Measurements from ENCODE around the gene FZR1.
"Not testable (repeated sequence)": the region's sequence is repeated elsewhere in the genome, so short reads cannot be mapped to it uniquely, and the experiment has no call there.

The FZR1 gene

GRCh38 chr19:3508121-3508661 is 2.1 kb downstream of the FZR1 start:
- Histone ChIP-seq H2AK5ac (ENCODE audit: low read length) (peak overlapping the region; percentile 70), H3K18ac (ENCODE audit: low read length) (peak overlapping the region; percentile 48), H3K4me2 (ENCODE audit: low read length) (peak overlapping the region; percentile 4), H2BK120ac (ENCODE audit: insufficient read depth, low read length, poor library complexity) (peak overlapping the region; percentile 44), H3K79me1 (ENCODE audit: low read length) (peaks cover 28% of the 10 kb centered on the region), H3K79me2 (ENCODE audit: control insufficient read depth, insufficient read depth, low read length, poor library complexity) (peaks cover 52% of the 10 kb centered on the region), H3K27ac (ENCODE audit: low read depth, low read length) (peak overlapping the region; percentile 75), H3K4ac (ENCODE audit: low read depth, low read length) (peak overlapping the region; percentile 60), H3K36me3 (ENCODE audit: control insufficient read depth in 1 of 2, insufficient read depth in 2 of 2, low read length in 2 of 2) (peaks cover 39 to 40% of the 10 kb centered on the region in 2 experiments), H3K4me1 (ENCODE audit: control insufficient read depth in 1 of 2, insufficient read depth in 2 of 2, low read length in 2 of 2) (peaks cover 23 to 28% of the 10 kb centered on the region in 2 experiments), H2BK5ac (ENCODE audit: low read depth, low read length, poor library complexity) (peak overlapping the region; percentile 38)
- WGBS (ENCODE audit: extremely low coverage, insufficient coverage, insufficient read length), result no CpG with 5 or more reads among the region's 18 CpGs
- H3K9me3 ChIP-seq (ENCODE audit: insufficient read depth, low read depth, low read length); H3K27me3 ChIP-seq (ENCODE audit: insufficient read depth, low read length); H3K9ac ChIP-seq (ENCODE audit: low read length); H4K8ac ChIP-seq (ENCODE audit: low read depth, low read length); H4K91ac ChIP-seq (ENCODE audit: low read depth, low read length); H2BK12ac ChIP-seq (ENCODE audit: low read length); H3K23ac ChIP-seq (ENCODE audit: low read length); H2AFZ ChIP-seq (ENCODE audit: insufficient read depth, low read length, poor library complexity); H3K4me3 ChIP-seq (ENCODE audit: low read depth, low read length); H3K14ac ChIP-seq (ENCODE audit: low read length); H4K12ac ChIP-seq (ENCODE audit: low read depth, low read length); DNase-seq: not testable (repeated sequence)

- no peak overlapping the region for H4K8ac ChIP-seq (ENCODE audit: low read depth, low read length)
- no peaks in the 10 kb centered on the region for H3K27me3 ChIP-seq (ENCODE audit: insufficient read depth, low read length)
- peaks cover 54% of the 10 kb centered on the region for H3K79me2 ChIP-seq (ENCODE audit: control insufficient read depth, insufficient read depth, low read length, poor library complexity)
- peak overlapping the region; percentile 45 for H3K14ac ChIP-seq (ENCODE audit: low read length)
- peaks cover 23 to 29% of the 10 kb centered on the region in 2 experiments for H3K4me1 ChIP-seq (ENCODE audit: control insufficient read depth in 1 of 2, insufficient read depth in 2 of 2, low read length in 2 of 2)
- H3K27ac ChIP-seq (ENCODE audit: low read depth, low read length), result peak overlapping the region; percentile 75
- H3K18ac ChIP-seq (ENCODE audit: low read length), result peak overlapping the region; percentile 48
- peak overlapping the region; percentile 38 for H2BK5ac ChIP-seq (ENCODE audit: low read depth, low read length, poor library complexity)
- no peaks in the 10 kb centered on the region for H3K9me3 ChIP-seq (ENCODE audit: insufficient read depth, low read depth, low read length)
- no peak overlapping the region for H2AFZ ChIP-seq (ENCODE audit: insufficient read depth, low read length, poor library complexity)
- DNase-seq, result no peak
- H4K91ac ChIP-seq (ENCODE audit: low read depth, low read length), result peak overlapping the region; percentile 61
- H3K36me3 ChIP-seq (ENCODE audit: control insufficient read depth in 1 of 2, insufficient read depth in 2 of 2, low read length in 2 of 2), result peaks cover 46% of the 10 kb centered on the region in 2 experiments
- peak overlapping the region; percentile 5 for H2BK12ac ChIP-seq (ENCODE audit: low read length)
- H3K79me1 ChIP-seq (ENCODE audit: low read length), result peaks cover 28% of the 10 kb centered on the region
- no peak overlapping the region for H4K12ac ChIP-seq (ENCODE audit: low read depth, low read length)
- H3K4me3 ChIP-seq (ENCODE audit: low read depth, low read length), result peak overlapping the region; percentile 10
- peak overlapping the region; percentile 56 for H3K4ac ChIP-seq (ENCODE audit: low read depth, low read length)
- no CpG with 5 or more reads among the region's 23 CpGs for WGBS (ENCODE audit: extremely low coverage, insufficient coverage, insufficient read length)
- peak overlapping the region; percentile 70 for H2AK5ac ChIP-seq (ENCODE audit: low read length)
- no peak overlapping the region for H3K9ac ChIP-seq (ENCODE audit: low read length)
- peak overlapping the region; percentile 44 for H2BK120ac ChIP-seq (ENCODE audit: insufficient read depth, low read length, poor library complexity)
- H3K23ac ChIP-seq (ENCODE audit: low read length), result no peak overlapping the region
- peak overlapping the region; percentile 4 for H3K4me2 ChIP-seq (ENCODE audit: low read length)
These were observed 2.8 kb downstream of the FZR1 start for GRCh38 chr19:3508771-3509535.

- no peaks in the 10 kb centered on the region for H3K27me3 ChIP-seq (ENCODE audit: insufficient read depth, low read length)
- H4K8ac ChIP-seq (ENCODE audit: low read depth, low read length), result no peak overlapping the region
- H3K14ac ChIP-seq (ENCODE audit: low read length), result peak overlapping the region; percentile 36
- H3K79me1 ChIP-seq (ENCODE audit: low read length), result peaks cover 28% of the 10 kb centered on the region
- peaks cover 57% of the 10 kb centered on the region for H3K79me2 ChIP-seq (ENCODE audit: control insufficient read depth, insufficient read depth, low read length, poor library complexity)
- H2BK120ac ChIP-seq (ENCODE audit: insufficient read depth, low read length, poor library complexity), result no peak overlapping the region
- peak overlapping the region; percentile 90 for H3K4ac ChIP-seq (ENCODE audit: low read depth, low read length)
- H3K4me1 ChIP-seq (ENCODE audit: control insufficient read depth in 1 of 2, insufficient read depth in 2 of 2, low read length in 2 of 2), result peaks cover 23 to 32% of the 10 kb centered on the region in 2 experiments
- no peak overlapping the region for H3K4me2 ChIP-seq (ENCODE audit: low read length)
- H2BK12ac ChIP-seq (ENCODE audit: low read length), result no peak overlapping the region
- H3K36me3 ChIP-seq (ENCODE audit: control insufficient read depth in 1 of 2, insufficient read depth in 2 of 2, low read length in 2 of 2), result peaks cover 49 to 51% of the 10 kb centered on the region in 2 experiments
- H3K27ac ChIP-seq (ENCODE audit: low read depth, low read length), result peak overlapping the region; percentile 75
- no CpG with 5 or more reads among the region's 15 CpGs for WGBS (ENCODE audit: extremely low coverage, insufficient coverage, insufficient read length)
- no peak overlapping the region for H4K91ac ChIP-seq (ENCODE audit: low read depth, low read length)
- DNase-seq, result peak; percentile 91 to 92
- H3K9ac ChIP-seq (ENCODE audit: low read length), result no peak overlapping the region
- no peak overlapping the region for H3K23ac ChIP-seq (ENCODE audit: low read length)
- H4K12ac ChIP-seq (ENCODE audit: low read depth, low read length), result no peak overlapping the region
- no peak overlapping the region for H3K4me3 ChIP-seq (ENCODE audit: low read depth, low read length)
- H3K9me3 ChIP-seq (ENCODE audit: insufficient read depth, low read depth, low read length), result no peaks in the 10 kb centered on the region
- H2BK5ac ChIP-seq (ENCODE audit: low read depth, low read length, poor library complexity), result peak overlapping the region; percentile 14
- peak overlapping the region; percentile 76 for H3K18ac ChIP-seq (ENCODE audit: low read length)
- no peak overlapping the region for H2AFZ ChIP-seq (ENCODE audit: insufficient read depth, low read length, poor library complexity)
- no peak overlapping the region for H2AK5ac ChIP-seq (ENCODE audit: low read length)
These were observed 3.5 kb downstream of the FZR1 start for GRCh38 chr19:3509566-3509989.

- Histone ChIP-seq H3K4me1 (ENCODE audit: control insufficient read depth in 1 of 2, insufficient read depth in 2 of 2, low read length in 2 of 2) (peaks cover 23 to 32% of the 10 kb centered on the region in 2 experiments), H3K27me3 (ENCODE audit: insufficient read depth, low read length) (no peaks in the 10 kb centered on the region), H3K9ac (ENCODE audit: low read length) (no peak overlapping the region), H3K4me2 (ENCODE audit: low read length) (no peak overlapping the region), H3K79me2 (ENCODE audit: control insufficient read depth, insufficient read depth, low read length, poor library complexity) (peaks cover 54% of the 10 kb centered on the region), H2BK12ac (ENCODE audit: low read length) (no peak overlapping the region), H2BK120ac (ENCODE audit: insufficient read depth, low read length, poor library complexity) (no peak overlapping the region), H2AFZ (ENCODE audit: insufficient read depth, low read length, poor library complexity) (no peak overlapping the region), H3K4ac (ENCODE audit: low read depth, low read length) (peak overlapping the region; percentile 90), H3K18ac (ENCODE audit: low read length) (no peak overlapping the region), H4K12ac (ENCODE audit: low read depth, low read length) (no peak overlapping the region), H4K8ac (ENCODE audit: low read depth, low read length) (no peak overlapping the region), H4K91ac (ENCODE audit: low read depth, low read length) (no peak overlapping the region), H3K36me3 (ENCODE audit: control insufficient read depth in 1 of 2, insufficient read depth in 2 of 2, low read length in 2 of 2) (peaks cover 53 to 57% of the 10 kb centered on the region in 2 experiments), H2BK5ac (ENCODE audit: low read depth, low read length, poor library complexity) (no peak overlapping the region), H3K14ac (ENCODE audit: low read length) (no peak overlapping the region), H3K23ac (ENCODE audit: low read length) (no peak overlapping the region), H3K27ac (ENCODE audit: low read depth, low read length) (no peak overlapping the region), H3K9me3 (ENCODE audit: insufficient read depth, low read depth, low read length) (no peaks in the 10 kb centered on the region), H3K79me1 (ENCODE audit: low read length) (peaks cover 24% of the 10 kb centered on the region), H2AK5ac (ENCODE audit: low read length) (no peak overlapping the region), H3K4me3 (ENCODE audit: low read depth, low read length) (no peak overlapping the region)
- DNase-seq, result no peak
- WGBS (ENCODE audit: extremely low coverage, insufficient coverage, insufficient read length), result no CpG with 5 or more reads among the region's 22 CpGs
These were observed 4.6 kb downstream of the FZR1 start for GRCh38 chr19:3510727-3511126.
